ENCODE data around the gene KDM3A.

DNA sequence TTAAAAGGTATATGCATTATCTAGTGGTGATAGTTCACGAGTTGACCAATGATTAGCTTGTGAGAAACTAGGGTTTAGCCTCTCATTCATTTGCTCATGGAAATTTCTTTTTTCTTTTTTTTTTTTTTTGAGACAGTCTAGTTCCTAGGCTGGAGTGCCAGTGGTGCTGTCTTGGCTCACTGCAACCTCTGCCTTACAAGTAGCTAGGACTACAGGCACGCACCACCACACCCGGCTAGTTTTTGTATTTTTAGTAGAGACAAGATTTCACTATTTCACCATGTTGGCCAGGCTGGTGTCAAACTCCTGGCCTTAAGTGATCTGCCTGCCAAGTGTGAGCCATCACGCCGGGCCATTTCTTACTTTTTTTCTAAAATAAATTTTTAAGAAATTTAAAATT, 14.0 kb downstream of the KDM3A start:
- TF ChIP-seq, protein P1, sequence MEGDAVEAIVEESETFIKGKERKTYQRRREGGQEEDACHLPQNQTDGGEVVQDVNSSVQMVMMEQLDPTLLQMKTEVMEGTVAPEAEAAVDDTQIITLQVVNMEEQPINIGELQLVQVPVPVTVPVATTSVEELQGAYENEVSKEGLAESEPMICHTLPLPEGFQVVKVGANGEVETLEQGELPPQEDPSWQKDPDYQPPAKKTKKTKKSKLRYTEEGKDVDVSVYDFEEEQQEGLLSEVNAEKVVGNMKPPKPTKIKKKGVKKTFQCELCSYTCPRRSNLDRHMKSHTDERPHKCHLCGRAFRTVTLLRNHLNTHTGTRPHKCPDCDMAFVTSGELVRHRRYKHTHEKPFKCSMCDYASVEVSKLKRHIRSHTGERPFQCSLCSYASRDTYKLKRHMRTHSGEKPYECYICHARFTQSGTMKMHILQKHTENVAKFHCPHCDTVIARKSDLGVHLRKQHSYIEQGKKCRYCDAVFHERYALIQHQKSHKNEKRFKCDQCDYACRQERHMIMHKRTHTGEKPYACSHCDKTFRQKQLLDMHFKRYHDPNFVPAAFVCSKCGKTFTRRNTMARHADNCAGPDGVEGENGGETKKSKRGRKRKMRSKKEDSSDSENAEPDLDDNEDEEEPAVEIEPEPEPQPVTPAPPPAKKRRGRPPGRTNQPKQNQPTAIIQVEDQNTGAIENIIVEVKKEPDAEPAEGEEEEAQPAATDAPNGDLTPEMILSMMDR (IDR thresholded peaks at IDR 0.05; ENCODE audit: control extremely low read depth in 1 of 3, insufficient read depth in 1 of 3, low read depth in 1 of 3, low read length in 3 of 3), result no peak
- TF ChIP-seq EP300 (IDR thresholded peaks at IDR 0.05; ENCODE audit: borderline replicate concordance in 1 of 2, low read depth in 2 of 2, low read length in 2 of 2) (no peak), MAFK (IDR thresholded peaks at IDR 0.05; ENCODE audit: low read depth, low read length) (no peak), EZH2 (IDR thresholded peaks at IDR 0.05; ENCODE audit: low read depth, low read length, severe bottlenecking) (no peak), POLR2A (IDR thresholded peaks at IDR 0.05; ENCODE audit: control extremely low read depth in 1 of 2, low read depth in 2 of 2, low read length in 2 of 2) (no peak), YY1 (IDR thresholded peaks at IDR 0.05; ENCODE audit: low read depth, low read length) (no peak), SP1 (IDR thresholded peaks at IDR 0.05; ENCODE audit: low read depth, low read length) (no peak)
- TF ChIP-seq, protein P2, sequence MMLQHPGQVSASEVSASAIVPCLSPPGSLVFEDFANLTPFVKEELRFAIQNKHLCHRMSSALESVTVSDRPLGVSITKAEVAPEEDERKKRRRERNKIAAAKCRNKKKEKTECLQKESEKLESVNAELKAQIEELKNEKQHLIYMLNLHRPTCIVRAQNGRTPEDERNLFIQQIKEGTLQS (IDR thresholded peaks at IDR 0.05; ENCODE audit: insufficient read depth, low read depth, low read length), result no peak
